ENCODE measurements around the gene SMIM10L1.

SMIM10L1 gene

DNA sequence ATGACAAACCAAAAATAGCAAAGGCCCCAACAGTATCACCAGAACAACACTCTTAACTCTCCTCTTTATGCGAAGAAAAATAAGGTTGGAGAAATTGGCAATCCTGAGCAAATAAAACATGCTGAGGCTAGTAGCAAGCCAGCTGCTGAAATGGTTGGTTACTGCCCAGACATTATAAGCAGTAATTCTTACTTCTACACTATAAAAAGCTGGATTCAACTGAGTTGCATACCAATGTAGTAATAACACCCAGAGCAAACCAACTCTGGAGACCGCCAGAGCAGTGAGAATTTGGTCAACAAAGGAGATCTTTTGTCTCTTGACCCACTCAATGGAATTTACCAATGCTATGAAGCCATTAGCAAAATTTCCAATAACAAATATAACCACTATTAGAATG, 37.2 kb upstream of the SMIM10L1 start:
- Histone ChIP-seq H3K27me3 (ENCODE audit: insufficient read depth, low read length) (no peaks in the 10 kb centered on the region), H3K4ac (ENCODE audit: low read depth, low read length) (no peak overlapping the region), H2AK5ac (ENCODE audit: low read length) (no peak overlapping the region), H3K18ac (ENCODE audit: low read length) (no peak overlapping the region), H2BK5ac (ENCODE audit: low read depth, low read length, poor library complexity) (no peak overlapping the region), H3K9me3 (ENCODE audit: insufficient read depth, low read depth, low read length) (no peaks in the 10 kb centered on the region), H3K9ac (ENCODE audit: low read length) (no peak overlapping the region), H3K79me1 (ENCODE audit: low read length) (no peaks in the 10 kb centered on the region), H4K8ac (ENCODE audit: low read depth, low read length) (no peak overlapping the region), H3K4me1 (ENCODE audit: control insufficient read depth in 1 of 2, insufficient read depth in 2 of 2, low read length in 2 of 2) (no peaks in the 10 kb centered on the region), H3K14ac (ENCODE audit: low read length) (no peak overlapping the region), H2BK12ac (ENCODE audit: low read length) (no peak overlapping the region), H3K36me3 (ENCODE audit: control insufficient read depth in 1 of 2, insufficient read depth in 2 of 2, low read length in 2 of 2) (no peaks in the 10 kb centered on the region), H3K27ac (ENCODE audit: low read depth, low read length) (no peak overlapping the region), H3K79me2 (ENCODE audit: control insufficient read depth, insufficient read depth, low read length, poor library complexity) (no peaks in the 10 kb centered on the region), H3K4me3 (ENCODE audit: low read depth, low read length) (no peak overlapping the region), H4K91ac (ENCODE audit: low read depth, low read length) (no peak overlapping the region), H3K23ac (ENCODE audit: low read length) (no peak overlapping the region), H4K12ac (ENCODE audit: low read depth, low read length) (no peak overlapping the region), H2BK120ac (ENCODE audit: insufficient read depth, low read length, poor library complexity) (no peak overlapping the region), H2AFZ (ENCODE audit: insufficient read depth, low read length, poor library complexity) (no peak overlapping the region), H3K4me2 (ENCODE audit: low read length) (no peak overlapping the region)
- no peak for DNase-seq
- WGBS (ENCODE audit: extremely low coverage, insufficient coverage, insufficient read length) = no CpG with 5 or more reads among the region's 2 CpGs

DNA sequence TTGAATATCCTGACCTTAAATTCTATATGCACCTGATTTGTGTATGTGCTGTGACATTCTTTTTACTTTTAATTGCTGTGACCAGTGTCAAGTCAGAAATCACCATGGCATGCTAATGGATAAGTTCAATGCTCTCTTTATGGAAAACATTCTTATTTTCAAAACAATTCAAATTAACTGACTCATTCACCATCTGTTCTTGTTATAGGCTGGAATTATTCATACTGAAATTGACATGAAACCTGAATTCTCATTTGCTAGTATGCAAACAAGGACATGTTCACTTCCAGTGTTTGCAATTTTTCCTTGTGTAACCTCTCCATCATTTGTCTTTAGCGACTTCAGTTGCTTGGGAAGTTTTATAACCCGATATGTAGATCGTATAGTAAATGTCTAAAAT, 36.7 kb upstream of the SMIM10L1 start, which contains the start of gene TAS2R30:
TAS2R30 (minus strand) TSS at position 340 of the 400 bp plus-strand sequence. CDS start 400 bp downstream, outside the sequence.
- Histone ChIP-seq H3K4me3 (ENCODE audit: low read depth, low read length) (no peak within 1 kb of the TSS), H3K36me3 (ENCODE audit: control insufficient read depth in 1 of 2, insufficient read depth in 2 of 2, low read length in 2 of 2) (no peaks in the 10 kb centered on the region), H2BK12ac (ENCODE audit: low read length) (no peak within 1 kb of the TSS), H2BK5ac (ENCODE audit: low read depth, low read length, poor library complexity) (no peak within 1 kb of the TSS), H3K4me1 (ENCODE audit: control insufficient read depth in 1 of 2, insufficient read depth in 2 of 2, low read length in 2 of 2) (no peaks in the 10 kb centered on the region), H3K18ac (ENCODE audit: low read length) (no peak within 1 kb of the TSS), H4K91ac (ENCODE audit: low read depth, low read length) (no peak within 1 kb of the TSS), H3K9me3 (ENCODE audit: insufficient read depth, low read depth, low read length) (no peaks in the 10 kb centered on the region), H2AK5ac (ENCODE audit: low read length) (no peak within 1 kb of the TSS), H2BK120ac (ENCODE audit: insufficient read depth, low read length, poor library complexity) (no peak within 1 kb of the TSS), H3K27ac (ENCODE audit: low read depth, low read length) (no peak within 1 kb of the TSS), H4K8ac (ENCODE audit: low read depth, low read length) (no peak within 1 kb of the TSS), H2AFZ (ENCODE audit: insufficient read depth, low read length, poor library complexity) (no peak within 1 kb of the TSS), H3K23ac (ENCODE audit: low read length) (no peak within 1 kb of the TSS), H3K4ac (ENCODE audit: low read depth, low read length) (no peak within 1 kb of the TSS), H3K79me1 (ENCODE audit: low read length) (no peaks in the 10 kb centered on the region), H3K14ac (ENCODE audit: low read length) (no peak within 1 kb of the TSS), H3K79me2 (ENCODE audit: control insufficient read depth, insufficient read depth, low read length, poor library complexity) (no peaks in the 10 kb centered on the region), H3K4me2 (ENCODE audit: low read length) (no peak within 1 kb of the TSS), H3K9ac (ENCODE audit: low read length) (no peak within 1 kb of the TSS), H4K12ac (ENCODE audit: low read depth, low read length) (no peak within 1 kb of the TSS), H3K27me3 (ENCODE audit: insufficient read depth, low read length) (no peaks in the 10 kb centered on the region)
- no peak for DNase-seq
- WGBS (ENCODE audit: extremely low coverage, insufficient coverage, insufficient read length) = no CpG with 5 or more reads among the region's 3 CpGs

DNA sequence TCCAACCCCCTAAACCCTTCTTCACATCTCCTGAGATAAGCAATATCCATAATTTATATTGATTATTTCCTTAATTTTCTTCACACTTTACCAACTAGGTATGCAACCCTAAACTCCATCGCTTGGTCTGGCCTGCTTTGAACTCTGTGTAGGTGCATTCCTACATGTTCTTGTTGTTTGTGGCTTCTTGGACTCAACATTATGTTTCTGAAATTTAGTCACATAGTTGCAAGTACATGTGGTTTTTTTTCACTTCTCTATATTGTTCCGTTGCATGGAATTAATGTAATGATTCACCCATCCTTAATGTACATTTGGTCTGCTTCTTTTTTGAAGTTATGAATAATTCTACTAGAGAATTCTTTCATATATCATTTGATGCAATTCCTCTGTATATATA, 34.9 kb upstream of the SMIM10L1 start:
- no peak for DNase-seq
- H3K23ac ChIP-seq (ENCODE audit: low read length) = no peak overlapping the region

DNA sequence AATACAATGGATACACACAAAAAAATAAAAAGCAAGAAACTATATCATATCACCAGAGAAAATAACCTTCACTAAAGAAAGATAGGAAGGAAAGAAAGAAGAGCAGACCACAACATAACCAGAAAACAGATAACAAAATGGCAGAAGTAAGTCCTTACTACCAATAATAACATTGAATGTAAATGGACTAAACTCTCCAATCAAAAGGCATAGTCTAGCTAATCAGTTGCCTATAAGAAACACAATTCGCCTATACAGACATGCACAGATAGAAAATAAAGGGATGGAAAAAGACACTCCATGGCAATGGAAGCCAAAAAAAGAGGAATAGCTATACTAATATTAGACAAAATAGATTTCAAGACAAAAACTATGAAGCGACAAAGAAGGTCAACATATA, 27.6 kb upstream of the SMIM10L1 start:
- Histone ChIP-seq H3K27me3 (ENCODE audit: insufficient read depth, low read length) (no peaks in the 10 kb centered on the region), H3K23ac (ENCODE audit: low read length) (no peak overlapping the region), H2AK5ac (ENCODE audit: low read length) (no peak overlapping the region), H3K79me1 (ENCODE audit: low read length) (no peaks in the 10 kb centered on the region), H3K4me2 (ENCODE audit: low read length) (no peak overlapping the region), H2BK12ac (ENCODE audit: low read length) (no peak overlapping the region), H3K79me2 (ENCODE audit: control insufficient read depth, insufficient read depth, low read length, poor library complexity) (peaks cover 1% of the 10 kb centered on the region), H2BK120ac (ENCODE audit: insufficient read depth, low read length, poor library complexity) (no peak overlapping the region), H4K91ac (ENCODE audit: low read depth, low read length) (no peak overlapping the region), H3K27ac (ENCODE audit: low read depth, low read length) (no peak overlapping the region), H4K8ac (ENCODE audit: low read depth, low read length) (no peak overlapping the region), H3K36me3 (ENCODE audit: control insufficient read depth in 1 of 2, insufficient read depth in 2 of 2, low read length in 2 of 2) (peaks cover 0 to 5% of the 10 kb centered on the region in 2 experiments), H3K9ac (ENCODE audit: low read length) (no peak overlapping the region), H4K12ac (ENCODE audit: low read depth, low read length) (no peak overlapping the region), H3K18ac (ENCODE audit: low read length) (no peak overlapping the region), H3K4me1 (ENCODE audit: control insufficient read depth in 1 of 2, insufficient read depth in 2 of 2, low read length in 2 of 2) (no peaks in the 10 kb centered on the region), H3K14ac (ENCODE audit: low read length) (no peak overlapping the region), H3K4me3 (ENCODE audit: low read depth, low read length) (no peak overlapping the region), H3K4ac (ENCODE audit: low read depth, low read length) (no peak overlapping the region), H2AFZ (ENCODE audit: insufficient read depth, low read length, poor library complexity) (no peak overlapping the region), H3K9me3 (ENCODE audit: insufficient read depth, low read depth, low read length) (no peaks in the 10 kb centered on the region), H2BK5ac (ENCODE audit: low read depth, low read length, poor library complexity) (no peak overlapping the region)
- no peak for DNase-seq
- no CpG with 5 or more reads among the region's 2 CpGs for WGBS (ENCODE audit: extremely low coverage, insufficient coverage, insufficient read length)

More for the DNA sequence above, 34.9 kb upstream of the SMIM10L1 start:
- H3K79me2 ChIP-seq (ENCODE audit: control insufficient read depth, insufficient read depth, low read length, poor library complexity) = no peaks in the 10 kb centered on the region
- H3K9ac ChIP-seq (ENCODE audit: low read length) = no peak overlapping the region
- H4K8ac ChIP-seq (ENCODE audit: low read depth, low read length) = no peak overlapping the region
- H3K4me3 ChIP-seq (ENCODE audit: low read depth, low read length) = no peak overlapping the region
- no peak overlapping the region for H3K4me2 ChIP-seq (ENCODE audit: low read length)
- H3K9me3 ChIP-seq (ENCODE audit: insufficient read depth, low read depth, low read length) = no peaks in the 10 kb centered on the region
- H2AFZ ChIP-seq (ENCODE audit: insufficient read depth, low read length, poor library complexity) = no peak overlapping the region
- no peak overlapping the region for H2AK5ac ChIP-seq (ENCODE audit: low read length)
- H3K4me1 ChIP-seq (ENCODE audit: control insufficient read depth in 1 of 2, insufficient read depth in 2 of 2, low read length in 2 of 2) = no peaks in the 10 kb centered on the region
- WGBS (ENCODE audit: extremely low coverage, insufficient coverage, insufficient read length) = no CpG with 5 or more reads among the region's 2 CpGs
- H4K12ac ChIP-seq (ENCODE audit: low read depth, low read length) = no peak overlapping the region
- H3K27ac ChIP-seq (ENCODE audit: low read depth, low read length) = no peak overlapping the region
- H3K4ac ChIP-seq (ENCODE audit: low read depth, low read length) = no peak overlapping the region
- no peak overlapping the region for H3K18ac ChIP-seq (ENCODE audit: low read length)
- no peak overlapping the region for H2BK12ac ChIP-seq (ENCODE audit: low read length)
- no peak overlapping the region for H2BK120ac ChIP-seq (ENCODE audit: insufficient read depth, low read length, poor library complexity)
- H3K79me1 ChIP-seq (ENCODE audit: low read length) = no peaks in the 10 kb centered on the region
- H4K91ac ChIP-seq (ENCODE audit: low read depth, low read length) = no peak overlapping the region
- no peak overlapping the region for H2BK5ac ChIP-seq (ENCODE audit: low read depth, low read length, poor library complexity)
- H3K14ac ChIP-seq (ENCODE audit: low read length) = no peak overlapping the region
- no peaks in the 10 kb centered on the region for H3K27me3 ChIP-seq (ENCODE audit: insufficient read depth, low read length)
- no peaks in the 10 kb centered on the region for H3K36me3 ChIP-seq (ENCODE audit: control insufficient read depth in 1 of 2, insufficient read depth in 2 of 2, low read length in 2 of 2)

Measured in trophoblast cell (in vitro differentiated cells and primary cell).